GM12878 (cell line): ENCODE results near the gene TNPO2. TPM values are rescaled to one million over a fixed set of nuclear protein-coding genes. Genes with fewer than 3 reads are reported as not detected.
A peak's percentile ranks its signal among the peaks of the same experiment; 100 is the strongest.

ENCODE experiments used
- CTCF ChIP-seq, 3 experiments: IDR thresholded peaks in 2 of 3; conservative IDR thresholded peaks in 1 of 3; 2 replicates each; pipeline ENCODE4 v1.5.1; 2011; ENCODE audit warnings: low read depth in 3 of 3, low read length in 3 of 3, mild to moderate bottlenecking in 3 of 3, control low read depth in 2 of 3, moderate library complexity in 2 of 3, inconsistent platforms in 1 of 3, mixed read lengths in 1 of 3; ENCODE audit not compliant: control insufficient read depth in 2 of 3, insufficient read depth in 1 of 3; ENCODE audit errors: extremely low read depth in 1 of 3
- E4F1 ChIP-seq: fragments of 450-650 bp; IDR thresholded peaks from 2 replicates; pipeline ENCODE4 v1.6.1; 2018; ENCODE audit warnings: borderline replicate concordance, mild to moderate bottlenecking; ENCODE audit not compliant: partially characterized antibody
- HDAC6 ChIP-seq: fragments of 200-600 bp; sonication (generic); IDR thresholded peaks from one replicate; pipeline ENCODE4 v1.8.0; 2017; ENCODE audit warnings: antibody characterized with exemption; ENCODE audit not compliant: unreplicated experiment
- IRF3 ChIP-seq: fragments of 450-650 bp; IDR thresholded peaks from 2 replicates; pipeline ENCODE4 v1.6.1; 2014; ENCODE audit warnings: mild to moderate bottlenecking
- IRF4 ChIP-seq: IDR thresholded peaks from 2 replicates; pipeline ENCODE4 v1.6.1; 2011; ENCODE audit warnings: low read depth, low read length
- KDM1A ChIP-seq: fragments of 200-600 bp; sonication (generic); IDR thresholded peaks from 2 replicates; pipeline ENCODE4 v1.6.1; 2016; ENCODE audit warnings: borderline replicate concordance
- KLF5 ChIP-seq: fragments of 450-650 bp; IDR thresholded peaks from 2 replicates; pipeline ENCODE4 v1.6.1; 2014; ENCODE audit warnings: mild to moderate bottlenecking; ENCODE audit not compliant: partially characterized antibody
- MEF2A ChIP-seq: IDR thresholded peaks from 2 replicates; pipeline ENCODE4 v1.6.1; 2011; ENCODE audit warnings: low read depth, mild to moderate bottlenecking, low read length, moderate library complexity; ENCODE audit not compliant: insufficient read depth
- MYB ChIP-seq: fragments of 150-350 bp; IDR thresholded peaks from 2 replicates; pipeline ENCODE4 v1.6.1; 2014; ENCODE audit warnings: mild to moderate bottlenecking, low read depth, low read length, borderline replicate concordance
- MYC ChIP-seq: IDR thresholded peaks from 2 replicates; pipeline ENCODE4 v1.6.1; 2011; ENCODE audit warnings: mild to moderate bottlenecking, low read length, moderate library complexity, inconsistent platforms; ENCODE audit not compliant: insufficient read depth, insufficient replicate concordance, insufficient read length, severe bottlenecking
- NFYB ChIP-seq: IDR thresholded peaks from 2 replicates; pipeline ENCODE4 v1.6.1; 2011; ENCODE audit warnings: low read depth, mild to moderate bottlenecking, low read length, improper control_type of control experiment, moderate library complexity; ENCODE audit not compliant: insufficient read depth
- PML ChIP-seq: IDR thresholded peaks from 2 replicates; pipeline ENCODE4 v1.6.1; 2012; ENCODE audit warnings: low read length, inconsistent platforms
- POU2F2 ChIP-seq: IDR thresholded peaks from 3 replicates; pipeline ENCODE4 v1.6.1; 2011; ENCODE audit warnings: low read depth, mild to moderate bottlenecking, low read length, borderline replicate concordance
- RAD51 ChIP-seq: fragments of 450-650 bp; IDR thresholded peaks from 2 replicates; pipeline ENCODE4 v1.6.1; 2016; ENCODE audit warnings: moderate library complexity, mild to moderate bottlenecking, inconsistent platforms
- STAT1 ChIP-seq: fragments of 450-650 bp; conservative IDR thresholded peaks from 2 replicates; pipeline ENCODE4 v1.6.1; 2014; ENCODE audit warnings: antibody characterized with exemption, mild to moderate bottlenecking
- ZNF274 ChIP-seq: IDR thresholded peaks from one replicate; pipeline ENCODE4 v1.8.0; 2011; ENCODE audit not compliant: insufficient read length, insufficient read depth
- polyA plus RNA-seq, 11 experiments: library from polyadenylated mRNA; depleted of rRNA in 4 of 11; unstranded in 6 of 11; stranded (reverse) in 5 of 11; fragments of >200 nt; fragmentation: Nextera tagmentation in 4 of 11; fragmentation: Illumina TruSeq in 1 of 11; extraction: Ambion mirVana in 4 of 11; extraction: Trizol in 1 of 11; gene quantifications; 1 replicate in 1 of 11; 2 replicates in 10 of 11; pipeline versions ENCODE4 v1.2.1 to v1.2.3, GENCODE V29; 2011 to 2016; ENCODE audit warnings: inconsistent platforms in 2 of 11, missing spikeins in 2 of 11, low read depth in 1 of 11
- total RNA-seq, 4 experiments: library from RNA; depleted of rRNA in 3 of 4; stranded (reverse); fragments of >200 nt in 3 of 4; fragmentation: Illumina TruSeq in 1 of 4; extraction: Trizol in 1 of 4; gene quantifications; 2 replicates each; pipeline versions ENCODE4 v1.2.1 to v1.2.3, GENCODE V29; 2013 to 2021
- TF ChIP-seq, protein P1 (sequence below): IDR thresholded peaks from 2 replicates; pipeline ENCODE4 v1.6.1; 2012; ENCODE audit warnings: low read depth, low read length, improper control_type of control experiment
- TF ChIP-seq, protein P2 (sequence below): IDR thresholded peaks from 2 replicates; pipeline ENCODE4 v1.6.1; 2011; ENCODE audit warnings: low read depth, low read length, improper control_type of control experiment, borderline replicate concordance

TNPO2 gene
- total and polyA plus RNA-seq, 10 of the 15 experiments (the other 5 are each of a cell fraction or from before 2014, with no cell fraction given): 5.5 to 99.7 (median 29.6) TPM

DNA sequence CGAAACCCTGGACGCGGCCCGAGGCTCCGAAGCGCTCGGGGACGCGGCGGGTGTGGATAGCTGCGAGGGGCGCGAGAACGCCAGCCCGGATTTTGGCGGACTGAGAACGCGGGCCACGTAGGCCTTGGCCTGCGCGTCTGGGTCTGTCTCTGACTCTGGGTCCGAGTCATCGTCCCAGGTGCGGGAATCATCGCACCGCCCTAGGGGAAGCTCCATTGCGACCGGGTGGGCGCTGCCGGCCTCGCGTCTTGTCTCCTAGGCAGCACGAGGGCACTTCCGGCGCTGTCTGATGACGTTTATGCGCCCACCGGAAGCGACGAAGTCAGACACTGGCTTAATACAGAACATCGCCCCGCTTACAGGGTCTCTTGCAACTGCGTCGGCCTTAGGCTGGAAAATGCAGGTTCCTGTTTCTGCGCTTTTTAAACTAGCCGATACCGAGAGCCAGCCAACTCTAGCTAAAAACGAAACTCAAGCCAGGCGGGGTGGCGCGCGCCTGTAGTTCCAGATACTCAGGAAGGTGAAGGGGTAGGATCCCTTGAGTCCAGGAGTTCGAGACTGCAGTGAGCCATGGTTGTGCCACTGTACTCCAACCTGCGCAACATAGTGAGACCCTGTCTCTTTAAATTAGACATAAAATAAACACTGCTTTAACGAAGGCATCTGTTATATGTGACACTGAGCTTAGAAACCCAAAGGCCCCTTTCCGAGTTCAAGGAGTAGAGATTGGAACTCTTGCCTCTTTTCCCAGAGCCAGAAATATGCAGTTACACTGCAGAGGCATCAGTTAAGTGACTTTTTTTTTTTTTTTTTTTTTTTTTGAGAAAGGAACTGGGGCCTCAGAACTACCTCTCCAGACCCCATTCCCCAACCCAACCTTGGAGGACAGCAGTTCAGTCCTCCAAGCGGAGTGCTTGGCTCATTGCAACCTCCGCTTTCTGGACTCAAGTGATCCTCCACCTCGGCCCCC is 27.1 kb downstream of the TNPO2 start, which contains the start of gene FBXW9 (continued):
- no peak for TF ChIP-seq HDAC6
- peak; percentile 85 for TF ChIP-seq POU2F2
- TF ChIP-seq PML: peak; percentile 91
- TF ChIP-seq KDM1A: no peak
- no peak for TF ChIP-seq CTCF (IDR thresholded peaks at IDR 0.05 in 2 of 3, conservative IDR thresholded peaks at IDR 0.05 in 1 of 3; ENCODE audit: control insufficient read depth in 2 of 3, extremely low read depth in 1 of 3, insufficient read depth in 1 of 3, low read depth in 3 of 3, low read length in 3 of 3)
- TF ChIP-seq MEF2A: peak; percentile 65; the same call in 1 of the 2 replicates
- TF ChIP-seq IRF3: no peak
- no peak for TF ChIP-seq E4F1
- TF ChIP-seq MYB: no peak
- no peak for TF ChIP-seq RAD51
- TF ChIP-seq STAT1: peak; percentile 86; the same call in 1 of the 2 replicates
- no peak for TF ChIP-seq MYC
- TF ChIP-seq NFYB: no peak
- TF ChIP-seq, protein P1, sequence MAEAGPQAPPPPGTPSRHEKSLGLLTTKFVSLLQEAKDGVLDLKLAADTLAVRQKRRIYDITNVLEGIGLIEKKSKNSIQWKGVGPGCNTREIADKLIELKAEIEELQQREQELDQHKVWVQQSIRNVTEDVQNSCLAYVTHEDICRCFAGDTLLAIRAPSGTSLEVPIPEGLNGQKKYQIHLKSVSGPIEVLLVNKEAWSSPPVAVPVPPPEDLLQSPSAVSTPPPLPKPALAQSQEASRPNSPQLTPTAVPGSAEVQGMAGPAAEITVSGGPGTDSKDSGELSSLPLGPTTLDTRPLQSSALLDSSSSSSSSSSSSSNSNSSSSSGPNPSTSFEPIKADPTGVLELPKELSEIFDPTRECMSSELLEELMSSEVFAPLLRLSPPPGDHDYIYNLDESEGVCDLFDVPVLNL: no peak
- no peak for TF ChIP-seq IRF4
- peak; percentile 42 for TF ChIP-seq KLF5
- TF ChIP-seq, protein P2, sequence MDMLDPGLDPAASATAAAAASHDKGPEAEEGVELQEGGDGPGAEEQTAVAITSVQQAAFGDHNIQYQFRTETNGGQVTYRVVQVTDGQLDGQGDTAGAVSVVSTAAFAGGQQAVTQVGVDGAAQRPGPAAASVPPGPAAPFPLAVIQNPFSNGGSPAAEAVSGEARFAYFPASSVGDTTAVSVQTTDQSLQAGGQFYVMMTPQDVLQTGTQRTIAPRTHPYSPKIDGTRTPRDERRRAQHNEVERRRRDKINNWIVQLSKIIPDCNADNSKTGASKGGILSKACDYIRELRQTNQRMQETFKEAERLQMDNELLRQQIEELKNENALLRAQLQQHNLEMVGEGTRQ: no peak
- no peak for TF ChIP-seq ZNF274
